ENCODE measurements around the gene FOXP1.

Gene FOXP1

DNA sequence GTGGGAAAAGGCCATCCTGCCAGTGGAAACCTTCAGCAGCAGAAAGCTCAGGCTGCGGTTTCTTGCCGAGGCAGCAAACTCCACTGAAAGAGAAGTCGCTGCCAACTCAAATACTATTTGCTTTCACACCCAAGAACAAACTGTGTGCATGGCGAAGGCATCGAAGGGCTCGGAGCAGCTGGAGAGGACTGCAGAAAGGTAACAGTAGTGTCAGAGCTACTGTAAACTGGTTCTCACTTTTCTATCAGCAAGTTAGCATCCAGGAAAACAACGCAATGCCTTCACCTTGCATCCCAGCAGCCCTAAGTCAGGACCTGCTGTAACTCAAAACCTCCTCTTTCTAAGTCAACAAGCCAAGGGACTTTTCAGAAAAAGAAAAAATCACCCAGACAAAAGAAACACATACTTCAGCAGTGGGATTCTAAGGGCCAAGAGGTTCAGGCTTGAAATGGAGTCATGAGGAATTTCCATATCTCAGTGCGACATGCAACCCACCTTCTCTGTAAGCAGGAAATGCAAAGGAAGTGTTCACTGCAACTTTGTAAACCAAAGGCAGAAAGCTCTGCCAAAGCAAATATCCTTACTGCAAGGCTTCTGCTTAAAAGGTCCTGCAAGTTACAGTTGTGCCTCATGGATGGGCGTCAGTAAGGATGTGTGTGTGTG lies 193.5 kb downstream of the FOXP1 start:
- TF ChIP-seq CTCF (IDR thresholded peaks at IDR 0.05; ENCODE audit: low read depth, low read length, missing control alignments): no peak
- H3K4me3 ChIP-seq (ENCODE audit: low read depth, low read length): no peak overlapping the region
- no peak for DNase-seq (ENCODE audit: low read depth)

DNA sequence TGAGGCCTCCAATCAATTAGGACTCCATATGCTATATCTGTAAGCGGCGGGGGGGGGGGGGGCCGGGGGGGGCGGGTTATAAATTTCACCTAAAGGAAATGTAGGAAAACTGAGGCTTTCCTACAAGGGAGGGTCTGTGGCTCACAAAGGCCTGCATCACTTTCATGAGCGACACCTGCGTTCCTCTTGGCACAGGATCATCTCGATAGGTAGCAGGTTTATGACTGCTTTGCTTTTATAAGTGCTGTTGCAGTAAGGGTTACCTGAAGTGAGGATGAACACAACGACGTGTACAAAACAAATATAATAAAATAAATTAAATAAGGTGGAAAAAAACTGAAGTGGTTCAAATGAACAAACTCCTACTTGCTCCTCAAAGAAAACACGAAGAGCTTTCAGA lies 194.3 kb downstream of the FOXP1 start:
- DNase-seq (ENCODE audit: low read depth): no peak
- H3K4me3 ChIP-seq (ENCODE audit: low read depth, low read length): no peak overlapping the region
- TF ChIP-seq CTCF (IDR thresholded peaks at IDR 0.05; ENCODE audit: low read depth, low read length, missing control alignments): no peak

- TF ChIP-seq CTCF (IDR thresholded peaks at IDR 0.05; ENCODE audit: low read depth, low read length, missing control alignments): no peak
- DNase-seq (ENCODE audit: low read depth): no peak
- no peak overlapping the region for H3K4me3 ChIP-seq (ENCODE audit: low read depth, low read length)
These were observed 194.9 kb downstream of the FOXP1 start for GRCh38 chr3:71388535-71389120.

- TF ChIP-seq CTCF (IDR thresholded peaks at IDR 0.05; ENCODE audit: low read depth, low read length, missing control alignments): no peak
- H3K4me3 ChIP-seq (ENCODE audit: low read depth, low read length): no peak overlapping the region
- no peak for DNase-seq (ENCODE audit: low read depth)
These were observed 195.9 kb downstream of the FOXP1 start for GRCh38 chr3:71387586-71387985.

DNA sequence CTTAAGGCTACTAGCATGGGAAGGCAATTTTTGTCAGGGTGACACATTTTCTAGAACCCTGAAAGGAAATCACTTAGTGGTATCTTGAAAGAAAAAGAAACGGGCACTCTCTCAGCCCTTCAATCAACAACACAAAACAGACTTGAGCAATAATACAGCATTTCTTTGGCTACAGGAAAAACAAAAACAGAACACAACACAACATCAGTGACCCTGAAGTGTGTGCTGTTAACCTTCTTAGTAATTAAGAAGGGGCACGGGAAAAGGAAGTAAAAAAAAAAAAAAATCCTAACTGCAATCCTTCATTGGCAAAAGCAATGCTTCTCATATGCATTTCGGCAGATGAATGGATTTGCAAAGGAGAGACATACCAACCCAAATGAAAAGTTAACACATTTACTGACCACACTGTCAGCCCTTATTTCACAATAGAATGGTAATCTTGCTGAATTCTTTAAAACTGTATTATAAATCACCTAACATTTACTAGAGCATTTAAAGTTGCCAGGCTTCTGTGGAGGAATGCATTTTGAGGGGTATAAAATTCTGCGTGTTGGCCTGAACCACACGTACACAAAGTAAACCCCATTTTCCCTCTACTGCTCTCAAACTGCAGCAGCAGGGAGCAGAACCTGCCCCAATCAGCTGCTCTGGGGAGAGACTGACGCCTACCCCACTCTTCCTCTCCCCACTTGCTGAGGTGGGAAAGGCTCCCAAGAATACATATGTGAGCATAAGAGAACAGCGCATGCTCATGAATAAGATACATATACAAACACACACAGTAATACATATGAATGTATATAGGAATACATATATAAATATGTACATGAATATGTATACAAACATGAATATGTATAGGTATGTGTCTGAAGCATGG lies 198.5 kb downstream of the FOXP1 start:
- no peak for DNase-seq (ENCODE audit: low read depth)
- no peak overlapping the region for H3K4me3 ChIP-seq (ENCODE audit: low read depth, low read length)
- TF ChIP-seq CTCF (IDR thresholded peaks at IDR 0.05; ENCODE audit: low read depth, low read length, missing control alignments): no peak

GRCh38 chr3:71384388-71384787 lies 199.1 kb downstream of the FOXP1 start:
- no peak overlapping the region for H3K4me3 ChIP-seq (ENCODE audit: low read depth, low read length)
- no peak for DNase-seq (ENCODE audit: low read depth)
- no peak for TF ChIP-seq CTCF (IDR thresholded peaks at IDR 0.05; ENCODE audit: low read depth, low read length, missing control alignments)

All from GM12864 (cell line).